ENCODE results near the gene ZNF75A. TPM values are rescaled to one million over a fixed set of nuclear protein-coding genes. Genes with fewer than 3 reads are reported as not detected.

Gene ZNF75A
- total RNA-seq, 2 donors from 2014 or later: 34.9 to 41.5 TPM

DNA sequence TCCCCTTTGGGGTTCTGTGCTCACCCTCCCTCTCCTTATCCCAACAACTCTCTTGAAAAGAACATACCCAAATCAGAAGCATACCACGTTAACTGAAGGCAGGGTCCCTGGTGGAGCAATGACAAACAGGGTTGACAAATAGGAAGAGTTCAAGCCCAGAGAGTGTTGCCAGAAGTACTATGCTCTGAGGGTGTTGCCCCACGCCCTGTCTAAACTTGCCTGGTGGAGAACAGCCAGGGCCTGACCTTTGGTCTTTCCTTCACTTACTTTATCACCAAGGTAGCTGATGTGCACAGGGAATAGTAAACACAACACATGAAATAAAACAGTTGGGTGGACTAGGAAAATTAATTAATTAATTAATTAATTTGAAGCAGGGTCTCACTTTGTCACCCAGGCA lies 23.3 kb downstream of the ZNF75A start:
- DNase-seq (ENCODE audit: low spot score): no peak
- intact Hi-C loops (cut with DNase I): no loop called here
- Histone ChIP-seq H3K9me3 (no peaks in the 10 kb centered on the region), H3K4me1 (replicated peaks) (no peaks in the 10 kb centered on the region), H3K27ac (no peak overlapping the region), H3K4me3 (no peak overlapping the region), H3K27me3 (replicated peaks; ENCODE audit: insufficient read depth) (no peaks in the 10 kb centered on the region), H3K36me3 (no peaks in the 10 kb centered on the region)
- WGBS: 59% methylated on average over 2 of the region's 2 CpGs
- TF ChIP-seq POLR2AphosphoS5 (IDR thresholded peaks at IDR 0.05) (no peak), POLR2A (IDR thresholded peaks at IDR 0.05) (no peak)
- TF ChIP-seq, protein P1, sequence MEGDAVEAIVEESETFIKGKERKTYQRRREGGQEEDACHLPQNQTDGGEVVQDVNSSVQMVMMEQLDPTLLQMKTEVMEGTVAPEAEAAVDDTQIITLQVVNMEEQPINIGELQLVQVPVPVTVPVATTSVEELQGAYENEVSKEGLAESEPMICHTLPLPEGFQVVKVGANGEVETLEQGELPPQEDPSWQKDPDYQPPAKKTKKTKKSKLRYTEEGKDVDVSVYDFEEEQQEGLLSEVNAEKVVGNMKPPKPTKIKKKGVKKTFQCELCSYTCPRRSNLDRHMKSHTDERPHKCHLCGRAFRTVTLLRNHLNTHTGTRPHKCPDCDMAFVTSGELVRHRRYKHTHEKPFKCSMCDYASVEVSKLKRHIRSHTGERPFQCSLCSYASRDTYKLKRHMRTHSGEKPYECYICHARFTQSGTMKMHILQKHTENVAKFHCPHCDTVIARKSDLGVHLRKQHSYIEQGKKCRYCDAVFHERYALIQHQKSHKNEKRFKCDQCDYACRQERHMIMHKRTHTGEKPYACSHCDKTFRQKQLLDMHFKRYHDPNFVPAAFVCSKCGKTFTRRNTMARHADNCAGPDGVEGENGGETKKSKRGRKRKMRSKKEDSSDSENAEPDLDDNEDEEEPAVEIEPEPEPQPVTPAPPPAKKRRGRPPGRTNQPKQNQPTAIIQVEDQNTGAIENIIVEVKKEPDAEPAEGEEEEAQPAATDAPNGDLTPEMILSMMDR (IDR thresholded peaks at IDR 0.05): no peak

DNA sequence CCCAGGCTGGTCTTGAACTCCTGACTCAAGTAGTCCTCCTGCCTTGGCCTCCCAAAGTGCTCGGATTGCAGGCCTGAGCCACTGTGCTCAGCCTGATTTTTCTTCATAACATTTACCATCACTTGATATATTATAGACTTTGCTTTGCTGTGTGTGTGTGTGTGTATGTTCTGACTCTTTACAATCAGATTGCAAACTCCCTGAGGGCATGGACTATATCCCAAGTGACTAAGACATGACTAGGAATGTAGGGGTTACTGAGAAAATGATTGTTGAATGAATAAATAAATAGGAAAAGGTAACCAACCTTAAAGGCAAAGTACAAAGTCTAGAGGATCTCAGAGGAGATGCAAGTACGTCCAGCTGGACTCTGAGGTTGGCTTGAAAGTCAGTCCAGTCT lies 40.7 kb downstream of the ZNF75A start:
- Histone ChIP-seq H3K4me1 (replicated peaks) (no peaks in the 10 kb centered on the region), H3K4me3 (no peak overlapping the region), H3K36me3 (no peaks in the 10 kb centered on the region), H3K27me3 (replicated peaks; ENCODE audit: insufficient read depth) (no peaks in the 10 kb centered on the region), H3K9me3 (no peaks in the 10 kb centered on the region), H3K27ac (no peak overlapping the region)
- DNase-seq (ENCODE audit: low spot score): no peak
- TF ChIP-seq, protein P1 (IDR thresholded peaks at IDR 0.05): no peak
- no peak for TF ChIP-seq POLR2AphosphoS5 (IDR thresholded peaks at IDR 0.05)
- no peak for TF ChIP-seq POLR2A (IDR thresholded peaks at IDR 0.05)
- intact Hi-C loops (cut with DNase I): no loop called here
- WGBS: 55% methylated on average over 2 of the region's 2 CpGs

DNA sequence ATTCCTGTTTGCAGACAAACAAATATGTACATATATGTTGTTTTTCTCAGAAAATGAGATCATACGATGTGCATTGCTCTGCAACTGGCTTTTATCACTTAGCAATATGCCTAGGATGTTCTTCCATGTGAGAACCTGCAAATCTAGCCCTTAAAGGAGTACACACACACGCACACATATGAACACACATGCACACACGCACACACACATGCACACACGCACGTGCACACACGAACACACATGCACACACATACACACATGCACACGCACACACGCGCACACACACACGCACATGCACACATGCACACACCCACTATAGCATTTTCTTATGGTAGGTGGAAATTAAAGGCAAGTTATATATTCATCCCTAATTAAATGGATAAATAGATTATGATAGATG lies 42.3 kb downstream of the ZNF75A start:
- WGBS: 57% methylated on average over 10 of the region's 10 CpGs
- Histone ChIP-seq H3K4me1 (replicated peaks) (no peaks in the 10 kb centered on the region), H3K27ac (no peak overlapping the region)

DNA sequence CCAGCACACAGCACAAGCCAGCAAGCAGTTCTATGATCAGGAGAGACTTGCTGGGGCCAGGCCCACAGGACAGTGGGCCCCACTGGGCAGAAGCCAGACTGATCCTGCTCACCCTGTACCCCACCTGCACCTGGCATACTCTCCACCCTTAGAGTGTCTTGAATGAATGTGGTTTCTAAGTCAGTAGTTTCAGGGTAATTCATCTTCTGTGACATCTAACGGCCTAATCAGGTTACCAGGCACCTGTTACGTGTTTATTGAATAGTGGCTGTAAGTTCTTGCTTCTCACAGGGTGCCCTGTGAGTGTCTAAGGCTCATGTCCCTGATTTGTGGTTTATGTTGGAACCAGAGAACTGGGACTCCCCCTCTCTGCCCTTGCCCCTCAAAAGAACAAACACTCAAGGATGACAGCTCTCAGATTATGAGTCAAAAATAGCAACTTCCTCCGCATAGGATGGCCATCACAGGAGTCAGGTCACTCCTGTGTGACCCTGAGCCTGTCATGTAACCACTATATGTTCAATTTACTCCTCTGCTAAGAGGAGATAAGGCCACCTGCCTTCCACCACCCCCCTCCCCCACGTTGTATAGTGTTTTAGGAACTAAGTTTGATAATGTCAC lies 43.4 kb downstream of the ZNF75A start:
- Histone ChIP-seq H3K4me1 (replicated peaks) (no peaks in the 10 kb centered on the region), H3K9me3 (no peaks in the 10 kb centered on the region), H3K36me3 (no peaks in the 10 kb centered on the region), H3K4me3 (no peak overlapping the region), H3K27ac (no peak overlapping the region), H3K27me3 (replicated peaks; ENCODE audit: insufficient read depth) (no peaks in the 10 kb centered on the region)
- TF ChIP-seq POLR2AphosphoS5 (IDR thresholded peaks at IDR 0.05) (no peak), POLR2A (IDR thresholded peaks at IDR 0.05) (no peak)
- TF ChIP-seq, protein P1 (IDR thresholded peaks at IDR 0.05): no peak
- intact Hi-C loops (cut with DNase I): no loop called here
- WGBS: 45% methylated on average over 4 of the region's 4 CpGs
- no peak for DNase-seq (ENCODE audit: low spot score)

More for the DNA sequence above, 42.3 kb downstream of the ZNF75A start:
- DNase-seq (ENCODE audit: low spot score): no peak
- TF ChIP-seq POLR2A (IDR thresholded peaks at IDR 0.05) (no peak), POLR2AphosphoS5 (IDR thresholded peaks at IDR 0.05) (no peak)
- TF ChIP-seq, protein P1 (IDR thresholded peaks at IDR 0.05): no peak
- Histone ChIP-seq H3K4me3 (no peak overlapping the region), H3K9me3 (no peaks in the 10 kb centered on the region), H3K36me3 (no peaks in the 10 kb centered on the region), H3K27me3 (replicated peaks; ENCODE audit: insufficient read depth) (no peaks in the 10 kb centered on the region)
- intact Hi-C loops (cut with DNase I): no loop called here

DNA sequence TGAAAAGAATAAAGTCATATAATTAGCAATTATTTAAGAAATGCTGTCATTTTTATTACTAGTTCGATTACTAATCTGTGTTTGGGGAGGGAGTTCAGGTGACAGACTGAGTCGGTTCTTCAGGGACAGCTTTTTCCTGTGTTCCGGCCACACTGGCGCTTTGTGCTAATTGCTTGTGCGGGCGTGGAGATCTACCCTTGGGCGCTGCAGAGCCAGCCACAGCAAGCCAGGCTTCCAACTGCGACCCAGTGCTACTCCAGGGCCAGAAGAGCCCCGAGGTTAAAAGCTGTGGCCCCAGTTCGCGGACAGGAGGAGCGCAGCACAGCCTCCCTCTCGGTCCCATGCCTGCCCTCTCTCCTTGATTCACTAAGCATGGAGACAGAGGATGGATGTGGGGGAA lies 43.9 kb downstream of the ZNF75A start:
- intact Hi-C loops (cut with DNase I): no loop called here
- no peak for DNase-seq (ENCODE audit: low spot score)
- Histone ChIP-seq H3K4me3 (no peak overlapping the region), H3K9me3 (no peaks in the 10 kb centered on the region), H3K36me3 (no peaks in the 10 kb centered on the region), H3K27me3 (replicated peaks; ENCODE audit: insufficient read depth) (no peaks in the 10 kb centered on the region), H3K4me1 (replicated peaks) (no peaks in the 10 kb centered on the region), H3K27ac (no peak overlapping the region)
- TF ChIP-seq, protein P1 (IDR thresholded peaks at IDR 0.05): no peak
- TF ChIP-seq POLR2A (IDR thresholded peaks at IDR 0.05): no peak
- no peak for TF ChIP-seq POLR2AphosphoS5 (IDR thresholded peaks at IDR 0.05)
- 54% methylated on average over 13 of the region's 13 CpGs for WGBS
